Naive thymus-derived CD4-positive, alpha-beta T cell (primary cell): ENCODE results near the gene HCN1. TPM values are rescaled to one million over a fixed set of nuclear protein-coding genes. Genes with fewer than 3 reads are reported as not detected.
"Not testable (repeated sequence)": the region's sequence is repeated elsewhere in the genome, so short reads cannot be mapped to it uniquely, and the experiment has no call there.

Source experiments
- ATAC-seq: fragments of 150-1000 bp; cut with Tn5 transposase; 2 replicates; pipeline ENCODE4 v1.10.0; 2021; ENCODE audit warnings: mild to moderate bottlenecking, moderate library complexity
- CTCF ChIA-PET: fragments of 350-600 bp; sonication (Branson Sonifier 250); formaldehyde crosslinking; loops from one replicate; lab custom pipeline; 2021; ENCODE audit warnings: antibody characterized with exemption; lab: Charles Lee
- POLR2A ChIA-PET: fragments of 350-600 bp; sonication (Branson Sonifier 250); formaldehyde crosslinking; loops from one replicate; lab custom pipeline; 2021; ENCODE audit warnings: antibody characterized with exemption, inconsistent platforms; lab: Charles Lee
- DNase-seq, 9 donors: peaks; one replicate each; pipeline versions ENCODE4 v3.0.0 to v3.0.0-alpha.2; 2020 to 2022; ENCODE audit warnings: mixed read lengths in 1 of 9
- H3K27ac ChIP-seq: one replicate; pipeline ENCODE4 v1.7.0; 2013; ENCODE audit warnings: mild to moderate bottlenecking, low read depth, low read length, moderate library complexity
- H3K27me3 ChIP-seq, 2 donors: one replicate each; pipeline ENCODE4 v1.7.0; 2013; ENCODE audit warnings: low read length in 2 of 2, mild to moderate bottlenecking in 2 of 2, moderate library complexity in 2 of 2; ENCODE audit not compliant: control insufficient read depth in 2 of 2, insufficient read depth in 2 of 2
- H3K36me3 ChIP-seq, 3 experiments: 1 replicate in 2 of 3; 2 replicates in 1 of 3; pipeline ENCODE4 v1.7.0; 2013; ENCODE audit warnings: low read length in 3 of 3, mild to moderate bottlenecking in 3 of 3, moderate library complexity in 1 of 3; ENCODE audit not compliant: insufficient read depth in 3 of 3, control insufficient read depth in 2 of 3
- H3K4me1 ChIP-seq, 2 donors: one replicate each; pipeline ENCODE4 v1.7.0; 2013; ENCODE audit warnings: low read length in 2 of 2, mild to moderate bottlenecking in 2 of 2, moderate library complexity in 1 of 2; ENCODE audit not compliant: control insufficient read depth in 2 of 2, insufficient read depth in 2 of 2
- H3K4me3 ChIP-seq: 2 replicates; pipeline ENCODE4 v1.7.0; 2013; ENCODE audit warnings: mild to moderate bottlenecking, low read length
- H3K9me3 ChIP-seq, 3 experiments: 1 replicate in 2 of 3; 2 replicates in 1 of 3; pipeline ENCODE4 v1.7.0; 2013; ENCODE audit warnings: low read length in 3 of 3; ENCODE audit not compliant: control insufficient read depth in 2 of 3
- H3K27ac Mint-ChIP-seq, 9 donors: one replicate each; pipeline ENCODE4 v1.8.0; 2020 to 2022; ENCODE audit warnings: mixed read lengths in 9 of 9, mild to moderate bottlenecking in 8 of 9, moderate library complexity in 5 of 9, inconsistent platforms in 2 of 9
- H3K27me3 Mint-ChIP-seq, 5 donors: one replicate each; pipeline ENCODE4 v1.8.0; 2021 to 2022; ENCODE audit warnings: mixed read lengths in 5 of 5, mild to moderate bottlenecking in 1 of 5
- H3K36me3 Mint-ChIP-seq, 5 donors: one replicate each; pipeline ENCODE4 v1.8.0; 2020 to 2022; ENCODE audit warnings: mixed read lengths in 5 of 5, mild to moderate bottlenecking in 3 of 5, inconsistent platforms in 1 of 5
- H3K4me1 Mint-ChIP-seq, 7 donors: one replicate each; pipeline ENCODE4 v1.8.0; 2020 to 2022; ENCODE audit warnings: mixed read lengths in 7 of 7, mild to moderate bottlenecking in 3 of 7, inconsistent platforms in 1 of 7
- H3K4me3 Mint-ChIP-seq, 10 donors: one replicate each; pipeline ENCODE4 v1.8.0; 2020 to 2022; ENCODE audit warnings: mild to moderate bottlenecking in 10 of 10, mixed read lengths in 10 of 10, moderate library complexity in 6 of 10, inconsistent platforms in 2 of 10
- H3K9me3 Mint-ChIP-seq, 11 donors: one replicate each; pipeline ENCODE4 v1.8.0; 2020 to 2022; ENCODE audit warnings: mixed read lengths in 11 of 11, mild to moderate bottlenecking in 4 of 11, inconsistent platforms in 1 of 11, moderate library complexity in 1 of 11
- intact Hi-C, 2 donors: fragments of 100-400 bp; cut with micrococcal nuclease; formaldehyde crosslinking; loops; one replicate each; pipeline ENCODE4 v1.15.1; 2023
- polyA plus RNA-seq, 2 donors: library from polyadenylated mRNA; unstranded; fragments of 300-500 nt; fragmentation: Illumina TruSeq; gene quantifications; one replicate each; pipeline ENCODE4 v1.2.3, GENCODE V29; 2021
- total RNA-seq, 6 experiments: library from RNA in 5 of 6; stranded (reverse) in 5 of 6; gene quantifications; 1 replicate in 5 of 6; 2 replicates in 1 of 6; pipeline ENCODE4 v1.2.3 and lab custom pipeline; 2021 to 2026

HCN1 gene
- total and polyA plus RNA-seq, 7 experiments from 2014 or later, result not detected

DNA sequence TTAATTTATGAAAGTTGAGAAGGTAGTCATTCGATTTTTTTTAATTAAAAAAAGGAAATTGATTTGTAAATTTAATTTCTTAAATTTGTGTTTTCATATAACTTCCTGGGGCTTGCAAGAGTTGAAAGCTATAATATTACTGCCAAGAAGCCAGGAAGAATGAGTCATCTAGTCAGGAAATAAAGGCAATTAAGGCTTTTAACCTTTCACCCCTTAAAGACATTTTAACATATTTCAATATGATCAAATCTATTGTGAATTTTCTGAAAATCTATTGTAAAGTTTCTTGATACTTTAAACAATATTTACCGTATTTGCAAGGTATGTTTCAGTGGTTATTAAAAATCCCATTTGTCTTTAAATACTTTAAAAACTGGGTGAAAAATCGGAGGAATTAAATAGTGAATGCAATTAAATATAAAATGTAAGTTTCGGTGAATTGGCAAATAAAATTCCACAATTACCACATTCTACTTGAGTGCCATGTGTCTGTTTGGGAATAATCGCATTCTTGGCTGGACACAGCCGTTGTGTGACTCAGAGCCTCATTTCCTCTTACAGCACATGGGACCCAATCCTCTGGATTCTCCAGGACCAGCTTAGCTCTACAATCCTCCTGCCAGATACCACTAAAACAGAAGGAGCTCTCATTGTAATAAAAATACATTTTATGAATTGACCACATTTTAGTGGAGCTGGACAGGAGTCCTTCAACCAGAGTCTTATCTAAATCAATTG lies 310.7 kb downstream of the HCN1 start:
- H3K36me3 ChIP-seq, result no peaks in the 10 kb centered on the region
- no peaks in the 10 kb centered on the region for H3K9me3 ChIP-seq
- Mint-ChIP-seq H3K36me3 (no peaks in the 10 kb centered on the region), H3K4me1 (no peaks in the 10 kb centered on the region), H3K27me3 (no peaks in the 10 kb centered on the region), H3K4me3 (no peak overlapping the region), H3K9me3 (peaks cover 0 to 32% (median 10%) of the 10 kb centered on the region in 11 donors), H3K27ac (no peak overlapping the region)
- intact Hi-C loops, result no loop called here
- CTCF ChIA-PET, result no interaction called here
- DNase-seq, result no peak
- no peak overlapping the region for H3K27ac ChIP-seq
- no peaks in the 10 kb centered on the region for H3K4me1 ChIP-seq
- H3K4me3 ChIP-seq, result no peak overlapping the region
- ATAC-seq, result no peak
- no peaks in the 10 kb centered on the region for H3K27me3 ChIP-seq
- POLR2A ChIA-PET, result no interaction called here

GRCh38 chr5:45383985-45384384 lies 312.2 kb downstream of the HCN1 start:
- Mint-ChIP-seq H3K4me3 (no peak overlapping the region), H3K27me3 (no peaks in the 10 kb centered on the region), H3K4me1 (no peaks in the 10 kb centered on the region), H3K9me3 (peaks cover 0 to 25% (median 7%) of the 10 kb centered on the region in 11 donors), H3K27ac (no peak overlapping the region), H3K36me3 (no peaks in the 10 kb centered on the region)
- ChIA-PET CTCF (no interaction called here), POLR2A (no interaction called here)
- DNase-seq (no peak), ATAC-seq (no peak)
- Histone ChIP-seq H3K27ac (no peak overlapping the region), H3K4me3 (no peak overlapping the region), H3K9me3 (no peaks in the 10 kb centered on the region), H3K4me1 (no peaks in the 10 kb centered on the region), H3K36me3 (no peaks in the 10 kb centered on the region), H3K27me3 (no peaks in the 10 kb centered on the region)
- intact Hi-C loops, result no loop called here

DNA sequence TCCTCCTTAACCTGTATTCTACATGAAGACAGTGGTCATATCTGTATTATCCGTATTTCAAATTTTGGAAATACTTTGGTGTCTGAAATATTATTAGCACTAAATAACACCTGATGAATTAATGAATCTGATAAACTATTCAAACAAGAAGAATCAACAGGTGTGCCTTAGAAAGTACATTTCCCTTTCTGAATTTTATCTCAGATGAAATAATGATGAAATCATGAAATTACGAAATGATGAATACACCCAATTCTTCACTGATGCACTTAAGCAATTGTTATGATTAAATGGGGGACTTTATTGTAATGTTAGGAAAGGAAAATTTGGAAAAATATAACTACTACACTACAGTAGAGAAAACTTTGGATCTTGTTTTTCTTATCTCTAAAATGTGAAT lies 313.6 kb downstream of the HCN1 start:
- intact Hi-C loops, result no loop called here

GRCh38 chr5:45376417-45376816 lies 319.8 kb downstream of the HCN1 start:
- CTCF ChIA-PET, result no interaction called here
- Histone ChIP-seq H3K4me3 (no peak overlapping the region), H3K27me3 (no peaks in the 10 kb centered on the region), H3K27ac (no peak overlapping the region), H3K36me3 (no peaks in the 10 kb centered on the region), H3K4me1 (no peaks in the 10 kb centered on the region), H3K9me3 (no peaks in the 10 kb centered on the region)
- no peak overlapping the region for H3K4me3 Mint-ChIP-seq
- no peaks in the 10 kb centered on the region for H3K36me3 Mint-ChIP-seq
- POLR2A ChIA-PET, result no interaction called here
- peaks cover 0 to 20% (median 5%) of the 10 kb centered on the region in 11 donors for H3K9me3 Mint-ChIP-seq
- no peak for ATAC-seq
- H3K27me3 Mint-ChIP-seq, result no peaks in the 10 kb centered on the region
- intact Hi-C loops, result no loop called here
- no peaks in the 10 kb centered on the region for H3K4me1 Mint-ChIP-seq
- H3K27ac Mint-ChIP-seq, result no peak overlapping the region
- DNase-seq, result no peak

More for the DNA sequence above, 313.6 kb downstream of the HCN1 start:
- Mint-ChIP-seq H3K27ac (no peak overlapping the region), H3K9me3 (peaks cover 0 to 23% (median 9%) of the 10 kb centered on the region in 11 donors), H3K36me3 (no peaks in the 10 kb centered on the region), H3K4me1 (no peaks in the 10 kb centered on the region), H3K27me3 (no peaks in the 10 kb centered on the region), H3K4me3 (no peak overlapping the region)
- no peak for ATAC-seq
- Histone ChIP-seq H3K27ac (no peak overlapping the region), H3K4me3 (no peak overlapping the region), H3K27me3 (no peaks in the 10 kb centered on the region), H3K9me3 (no peaks in the 10 kb centered on the region), H3K36me3 (no peaks in the 10 kb centered on the region), H3K4me1 (no peaks in the 10 kb centered on the region)
- CTCF ChIA-PET, result no interaction called here
- DNase-seq, result no peak
- POLR2A ChIA-PET, result no interaction called here

DNA sequence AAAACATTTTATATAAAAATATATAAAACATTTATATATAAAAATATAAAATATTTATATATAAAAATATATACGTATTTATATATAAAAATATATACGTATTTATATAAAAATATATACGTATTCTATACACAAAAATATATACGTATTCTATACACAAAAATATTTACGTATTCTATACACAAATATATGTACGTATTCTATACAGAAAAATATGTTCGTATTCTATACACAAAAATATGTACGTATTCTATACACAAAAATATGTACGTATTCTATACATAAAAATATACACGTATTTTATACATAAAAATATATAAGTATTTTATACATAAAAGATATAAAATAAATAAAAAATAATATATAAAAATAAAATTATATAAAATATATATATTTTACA lies 323.6 kb downstream of the HCN1 start:
- ATAC-seq (no peak), DNase-seq (no peak)
- POLR2A ChIA-PET, result no interaction called here
- no peaks in the 10 kb centered on the region for H3K27me3 Mint-ChIP-seq
- Histone ChIP-seq H3K4me3 (no peak overlapping the region), H3K27me3 (no peaks in the 10 kb centered on the region), H3K4me1 (no peaks in the 10 kb centered on the region), H3K27ac (no peak overlapping the region), H3K9me3 (no peaks in the 10 kb centered on the region), H3K36me3 (no peaks in the 10 kb centered on the region)
- H3K36me3 Mint-ChIP-seq, result no peaks in the 10 kb centered on the region
- CTCF ChIA-PET, result no interaction called here
- intact Hi-C loops, result no loop called here
- H3K9me3 Mint-ChIP-seq, result peaks cover 0 to 14% (median 2%) of the 10 kb centered on the region in 11 donors
- H3K4me3 Mint-ChIP-seq, result no peak overlapping the region
- H3K4me1 Mint-ChIP-seq, result no peaks in the 10 kb centered on the region
- H3K27ac Mint-ChIP-seq, result no peak overlapping the region

GRCh38 chr5:45371423-45371822 lies 324.8 kb downstream of the HCN1 start:
- CTCF ChIA-PET, H3K27me3 Mint-ChIP-seq: not testable (repeated sequence)

More at GRCh38 chr5:45371423-45371822, 324.8 kb downstream of the HCN1 start:
- H3K4me3 Mint-ChIP-seq, H3K27me3 ChIP-seq, H3K27ac ChIP-seq, H3K4me1 ChIP-seq, H3K36me3 Mint-ChIP-seq, H3K36me3 ChIP-seq, H3K4me1 Mint-ChIP-seq, DNase-seq, ATAC-seq, H3K9me3 ChIP-seq, intact Hi-C loops, H3K27ac Mint-ChIP-seq, H3K4me3 ChIP-seq, POLR2A ChIA-PET: not testable (repeated sequence)
- H3K9me3 Mint-ChIP-seq, result peaks cover 0 to 11% (median 0%) of the 10 kb centered on the region in 11 donors
